ENCODE results near the gene LRRC32. TPM values are rescaled to one million over a fixed set of nuclear protein-coding genes. Genes with fewer than 3 reads are reported as not detected.

LRRC32 gene
- total and polyA plus RNA-seq, 9 of the 15 experiments (the other 6 are each of a cell fraction or from before 2014, with no cell fraction given): 0.10 to 0.50 (median 0.19) TPM; not detected in 5

GRCh38 chr11:76649851-76650372, 20.6 kb downstream of the LRRC32 start:
- Histone ChIP-seq H3K27me3 (ENCODE audit: control insufficient read depth in 2 of 2, insufficient read depth in 2 of 2, low read length in 2 of 2) (peaks cover 6 to 10% of the 10 kb centered on the region in 2 experiments; a peak in 2 of 5 replicates), H3K36me3 (ENCODE audit: control insufficient read depth, insufficient read depth, low read length) (no peaks in the 10 kb centered on the region), H2AFZ (ENCODE audit: low read depth, low read length) (no peak overlapping the region), H3K27ac (ENCODE audit: extremely low read depth, low read depth, low read length) (no peak overlapping the region), H3K9ac (ENCODE audit: insufficient read depth in 1 of 2, low read depth in 2 of 2, low read length in 2 of 2) (no peak overlapping the region), H3K4me3 (no peak overlapping the region), H4K20me1 (replicated peaks; ENCODE audit: control insufficient read depth, insufficient read depth, low read length) (no peaks in the 10 kb centered on the region), H3K4me2 (ENCODE audit: insufficient read depth, low read length) (no peak overlapping the region), H3K79me2 (ENCODE audit: control insufficient read depth, insufficient read depth, low read length) (no peaks in the 10 kb centered on the region), H3K4me1 (replicated peaks in 1 of 2; ENCODE audit: control insufficient read depth in 2 of 2, insufficient read depth in 2 of 2, low read length in 2 of 2) (peaks cover 10 to 11% of the 10 kb centered on the region in 2 experiments; a peak in 4 of 5 replicates), H3K9me3 (replicated peaks; ENCODE audit: control insufficient read depth, insufficient read depth, low read depth, low read length) (no peaks in the 10 kb centered on the region; the same call in 1 of the 2 replicates), H3K9me1 (ENCODE audit: control insufficient read depth, insufficient read depth, low read length) (no peaks in the 10 kb centered on the region)
- intact Hi-C loops (cut with micrococcal nuclease) (no loop called here), in situ Hi-C loops (cut with MboI) (no loop called here)
- WGBS (ENCODE audit: insufficient coverage, low coverage, missing lambda C conversion rate): 8% methylated on average over 2 of the region's 2 CpGs
- FAIRE-seq: no peak
- ChIA-PET CTCF (ENCODE audit: low intra/inter-chr PET ratio) (no interaction called here), POLR2A (no interaction called here)
- BruUV-seq (replicated peaks): no TSS peak
- ATAC-seq: no peak
- no peak for DNase-seq (ENCODE audit: extremely low read depth in 1 of 4, low spot score in 3 of 4)
- TF ChIP-seq ZNF609 (CRISPR knock-in tag; IDR thresholded peaks at IDR 0.05; ENCODE audit: borderline replicate concordance) (no peak), MLLT1 (IDR thresholded peaks at IDR 0.05) (no peak), SAFB (IDR thresholded peaks at IDR 0.05; ENCODE audit: borderline replicate concordance, low read depth, low read length) (no peak), COPS2 (conservative IDR thresholded peaks at IDR 0.05) (no peak), ARID3B (CRISPR knock-in tag; IDR thresholded peaks at IDR 0.05; ENCODE audit: borderline replicate concordance) (no peak), TAF9B (IDR thresholded peaks at IDR 0.05; ENCODE audit: partially characterized antibody) (no peak), USF2 (CRISPR knock-in tag; IDR thresholded peaks at IDR 0.05) (no peak), ZNF717 (CRISPR knock-in tag; IDR thresholded peaks at IDR 0.05) (no peak), XRCC4 (IDR thresholded peaks at IDR 0.05; ENCODE audit: extremely low read depth, insufficient read depth, insufficient read length) (no peak), RFX7 (CRISPR knock-in tag; IDR thresholded peaks at IDR 0.05) (no peak), ZNF449 (CRISPR knock-in tag; IDR thresholded peaks at IDR 0.05) (no peak), ZNF140 (CRISPR knock-in tag; IDR thresholded peaks at IDR 0.05) (no peak)
